Thyroid gland (tissue), 4 donors: Measurements from ENCODE around the gene ADGRF5. TPM values are rescaled to one million over a fixed set of nuclear protein-coding genes. Genes with fewer than 3 reads are reported as not detected.

Experiments
- DNase-seq, 2 donors: peaks; one replicate each; pipeline ENCODE4 v3.0.0-alpha.2; 2019
- H3K27ac ChIP-seq, 3 donors: fragments of 200-600 bp; sonication (generic); 1 replicate in 2 of 3; 2 replicates in 1 of 3; pipeline ENCODE4 v1.5.1; 2016 to 2019; ENCODE audit warnings: mild to moderate bottlenecking in 1 of 3, moderate library complexity in 1 of 3
- H3K27me3 ChIP-seq: fragments of 200-600 bp; sonication (generic); one replicate; pipeline ENCODE4 v1.5.1; 2019
- H3K36me3 ChIP-seq, 2 donors: fragments of 200-600 bp; sonication (generic); one replicate each; pipeline ENCODE4 v1.5.1; 2016 to 2019
- H3K4me1 ChIP-seq, 2 donors: fragments of 200-600 bp; sonication (generic); one replicate each; pipeline ENCODE4 v1.5.1; 2017 to 2019
- H3K4me3 ChIP-seq, 3 donors: fragments of 200-600 bp; sonication (generic); replicated peaks in 1 of 3; 1 replicate in 2 of 3; 2 replicates in 1 of 3; pipeline ENCODE4 v1.5.1; 2016; ENCODE audit warnings: mild to moderate bottlenecking in 1 of 3
- H3K9me3 ChIP-seq: fragments of 200-600 bp; sonication (generic); one replicate; pipeline ENCODE4 v1.5.1; 2017
- POLR2A ChIP-seq, 2 donors: fragments of 450-650 bp; IDR thresholded peaks; one replicate each; pipeline ENCODE4 v1.6.1; 2017; ENCODE audit warnings: antibody characterized with exemption in 2 of 2, mild to moderate bottlenecking in 2 of 2, moderate library complexity in 1 of 2
- WGBS, 2 donors: methylation state at CpG; one replicate each; pipeline ENCODE4 v1.1.5; 2017; 5-methylcytosine and 5-hydroxymethylcytosine counted together
- intact Hi-C: fragments of 100-400 bp; cut with DNase I; formaldehyde crosslinking; loops from one replicate; pipeline ENCODE4 v1.15.1; 2023
- total RNA-seq, 4 donors: library from RNA; depleted of rRNA; stranded (reverse); fragments of >200 nt; gene quantifications; one replicate each; pipeline ENCODE4 v1.2.3, GENCODE V29; 2016
- TF ChIP-seq, protein P1 (sequence below), 6 experiments: fragments of 200-600 bp in 3 of 6; fragments of 450-650 bp in 3 of 6; sonication (generic) in 3 of 6; IDR thresholded peaks; one replicate each; pipeline ENCODE4 v1.5.1; 2016 to 2019; ENCODE audit warnings: antibody characterized with exemption in 6 of 6, mild to moderate bottlenecking in 2 of 6, inconsistent platforms in 1 of 6, moderate library complexity in 1 of 6

Gene ADGRF5
- total RNA-seq, 4 donors from 2014 or later: 33.2 to 85.3 (median 51.2) TPM

- TF ChIP-seq POLR2A (IDR thresholded peaks at IDR 0.05): no peak
- TF ChIP-seq, protein P1, sequence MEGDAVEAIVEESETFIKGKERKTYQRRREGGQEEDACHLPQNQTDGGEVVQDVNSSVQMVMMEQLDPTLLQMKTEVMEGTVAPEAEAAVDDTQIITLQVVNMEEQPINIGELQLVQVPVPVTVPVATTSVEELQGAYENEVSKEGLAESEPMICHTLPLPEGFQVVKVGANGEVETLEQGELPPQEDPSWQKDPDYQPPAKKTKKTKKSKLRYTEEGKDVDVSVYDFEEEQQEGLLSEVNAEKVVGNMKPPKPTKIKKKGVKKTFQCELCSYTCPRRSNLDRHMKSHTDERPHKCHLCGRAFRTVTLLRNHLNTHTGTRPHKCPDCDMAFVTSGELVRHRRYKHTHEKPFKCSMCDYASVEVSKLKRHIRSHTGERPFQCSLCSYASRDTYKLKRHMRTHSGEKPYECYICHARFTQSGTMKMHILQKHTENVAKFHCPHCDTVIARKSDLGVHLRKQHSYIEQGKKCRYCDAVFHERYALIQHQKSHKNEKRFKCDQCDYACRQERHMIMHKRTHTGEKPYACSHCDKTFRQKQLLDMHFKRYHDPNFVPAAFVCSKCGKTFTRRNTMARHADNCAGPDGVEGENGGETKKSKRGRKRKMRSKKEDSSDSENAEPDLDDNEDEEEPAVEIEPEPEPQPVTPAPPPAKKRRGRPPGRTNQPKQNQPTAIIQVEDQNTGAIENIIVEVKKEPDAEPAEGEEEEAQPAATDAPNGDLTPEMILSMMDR (IDR thresholded peaks at IDR 0.05): no peak
- WGBS, 2 donors: 70 to 77% methylated on average over 2 of the region's 2 CpGs
- no peak for DNase-seq
- intact Hi-C loops: no loop called here
- Histone ChIP-seq H3K36me3 (no peaks in the 10 kb centered on the region), H3K9me3 (no peaks in the 10 kb centered on the region), H3K4me1 (no peaks in the 10 kb centered on the region), H3K27me3 (no peaks in the 10 kb centered on the region), H3K4me3 (no peak overlapping the region), H3K27ac (no peak overlapping the region)
These were observed 92.8 kb downstream of the ADGRF5 start for GRCh38 chr6:46828939-46829338.

- intact Hi-C loops: no loop called here
- no peaks in the 10 kb centered on the region for H3K9me3 ChIP-seq
- WGBS, 2 donors: 85 to 90% methylated on average over 4 of the region's 4 CpGs
- no peaks in the 10 kb centered on the region for H3K27me3 ChIP-seq
- H3K27ac ChIP-seq: no peak overlapping the region
- DNase-seq: no peak
- TF ChIP-seq, protein P1 (IDR thresholded peaks at IDR 0.05): no peak
- TF ChIP-seq POLR2A (IDR thresholded peaks at IDR 0.05): no peak
- H3K4me1 ChIP-seq: no peaks in the 10 kb centered on the region
- no peaks in the 10 kb centered on the region for H3K36me3 ChIP-seq
- H3K4me3 ChIP-seq: no peak overlapping the region
These were observed 100.3 kb downstream of the ADGRF5 start for GRCh38 chr6:46821458-46821881.

- H3K27me3 ChIP-seq: no peaks in the 10 kb centered on the region
- no peaks in the 10 kb centered on the region for H3K36me3 ChIP-seq
- intact Hi-C loops: no loop called here
- 91 to 93% methylated on average over 7 of the region's 7 CpGs for WGBS, 2 donors
- TF ChIP-seq, protein P1 (IDR thresholded peaks at IDR 0.05): no peak
- DNase-seq: no peak
- no peak overlapping the region for H3K4me3 ChIP-seq
- H3K9me3 ChIP-seq: no peaks in the 10 kb centered on the region
- H3K4me1 ChIP-seq: no peaks in the 10 kb centered on the region
- H3K27ac ChIP-seq: no peak overlapping the region
These were observed 102.2 kb downstream of the ADGRF5 start for GRCh38 chr6:46819561-46819960.

- Histone ChIP-seq H3K4me3 (no peak overlapping the region), H3K4me1 (no peaks in the 10 kb centered on the region)
- no peak for TF ChIP-seq POLR2A (IDR thresholded peaks at IDR 0.05)
- TF ChIP-seq, protein P1 (IDR thresholded peaks at IDR 0.05): no peak
These were observed 105.1 kb downstream of the ADGRF5 start for GRCh38 chr6:46816626-46817025.

DNA sequence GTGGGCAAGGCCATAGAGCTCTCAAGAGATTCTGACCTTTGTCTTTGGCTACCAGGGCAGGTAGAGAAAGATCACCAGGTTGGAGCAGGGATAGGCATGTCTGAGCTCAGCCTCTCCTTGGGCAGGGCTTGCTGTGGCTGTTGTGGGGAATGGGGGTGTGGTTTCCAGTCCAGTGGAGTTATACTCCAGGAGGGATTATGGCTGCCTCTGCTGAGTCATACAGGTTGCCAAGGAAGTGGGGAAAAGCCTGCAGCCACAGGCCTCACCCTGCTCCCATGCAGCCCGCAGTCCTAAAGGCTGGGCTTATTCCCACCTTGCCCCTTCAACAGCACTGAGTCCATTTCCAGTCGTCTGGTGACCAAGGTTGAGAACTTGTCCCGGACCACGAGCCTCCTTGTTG lies 106.6 kb downstream of the ADGRF5 start:
- Histone ChIP-seq H3K9me3 (no peaks in the 10 kb centered on the region), H3K27ac (no peak overlapping the region), H3K36me3 (no peaks in the 10 kb centered on the region), H3K27me3 (no peaks in the 10 kb centered on the region), H3K4me1 (no peaks in the 10 kb centered on the region), H3K4me3 (no peak overlapping the region)
- intact Hi-C loops: no loop called here
- WGBS, 2 donors: 64 to 82% methylated on average over 4 of the region's 4 CpGs
- no peak for TF ChIP-seq POLR2A (IDR thresholded peaks at IDR 0.05)
- TF ChIP-seq, protein P1 (IDR thresholded peaks at IDR 0.05): no peak
- no peak for DNase-seq

More at GRCh38 chr6:46816626-46817025, 105.1 kb downstream of the ADGRF5 start:
- Histone ChIP-seq H3K9me3 (no peaks in the 10 kb centered on the region), H3K27me3 (no peaks in the 10 kb centered on the region), H3K27ac (no peak overlapping the region), H3K36me3 (no peaks in the 10 kb centered on the region)
- intact Hi-C loops: no loop called here
- WGBS, 2 donors: 89 to 92% methylated on average over 1 of the region's 1 CpG
- no peak for DNase-seq
